Activated CD4-positive, CD25-positive, alpha-beta regulatory T cell (primary cell): ENCODE measurements around the gene AGBL4.
"Not testable (repeated sequence)": the region's sequence is repeated elsewhere in the genome, so short reads cannot be mapped to it uniquely, and the experiment has no call there.

Source experiments
- DNase-seq, 4 experiments: peaks; one replicate each; lab custom pipeline; 2025; lab: John Stamatoyannopoulos, UW

The AGBL4 gene

GRCh38 chr1:50023292-50024159 lies at the start of gene AGBL4:
TSS of gene AGBL4 (minus strand) at chr1:50023954.
- DNase-seq, result no peak

- no peak for DNase-seq
These were observed 43.1 kb upstream of the AGBL4 start for GRCh38 chr1:50066806-50067205.

GRCh38 chr1:50060279-50060678 lies 36.5 kb upstream of the AGBL4 start:
- no peak for DNase-seq

- no peak for DNase-seq
These were observed 25.0 kb upstream of the AGBL4 start for GRCh38 chr1:50048791-50049190.

GRCh38 chr1:50047916-50048694 lies 24.4 kb upstream of the AGBL4 start:
- no peak for DNase-seq

GRCh38 chr1:50038237-50038809 lies 14.6 kb upstream of the AGBL4 start:
- no peak for DNase-seq

GRCh38 chr1:50027794-50028193 lies 4.0 kb upstream of the AGBL4 start:
- no peak for DNase-seq

- DNase-seq, result no peak
These were observed 28.0 kb downstream of the AGBL4 start for GRCh38 chr1:49995734-49996133.

- no peak for DNase-seq
These were observed 52.7 kb downstream of the AGBL4 start for GRCh38 chr1:49971088-49971487.

- DNase-seq, result no peak
These were observed 72.4 kb downstream of the AGBL4 start for GRCh38 chr1:49951385-49951784.

GRCh38 chr1:49915301-49915700 lies 108.5 kb downstream of the AGBL4 start:
- not testable (repeated sequence) for DNase-seq

- no peak for DNase-seq
These were observed 117.4 kb downstream of the AGBL4 start for GRCh38 chr1:49906365-49906764.

- DNase-seq, result no peak
These were observed 159.2 kb downstream of the AGBL4 start for GRCh38 chr1:49864581-49864980.

GRCh38 chr1:49854741-49855140 lies 169.0 kb downstream of the AGBL4 start:
- DNase-seq, result no peak

GRCh38 chr1:49842596-49842995 lies 181.2 kb downstream of the AGBL4 start:
- DNase-seq, result no peak

- DNase-seq, result no peak
These were observed 182.0 kb downstream of the AGBL4 start for GRCh38 chr1:49841767-49842166.

- no peak for DNase-seq
These were observed 199.5 kb downstream of the AGBL4 start for GRCh38 chr1:49824261-49824660.

- no peak for DNase-seq
These were observed 206.1 kb downstream of the AGBL4 start for GRCh38 chr1:49817681-49818080.

- DNase-seq, result not testable (repeated sequence)
These were observed 236.7 kb downstream of the AGBL4 start for GRCh38 chr1:49787013-49787412.

- no peak for DNase-seq
These were observed 258.7 kb downstream of the AGBL4 start for GRCh38 chr1:49765034-49765433.

GRCh38 chr1:49738118-49738517 lies 285.6 kb downstream of the AGBL4 start:
- DNase-seq, result not testable (repeated sequence)

GRCh38 chr1:49728377-49728776 lies 295.4 kb downstream of the AGBL4 start:
- no peak for DNase-seq

- DNase-seq, result no peak
These were observed 300.1 kb downstream of the AGBL4 start for GRCh38 chr1:49723662-49724061.
